Natural killer cell treated with Interleukin-12 subunit alpha and Interleukin-12 subunit beta and Interleukin-15 and Interleukin-18, amount 100 ng/mL, for 72 hours (primary cell): ENCODE data around the gene NUAK1. TPM values are rescaled to one million over a fixed set of nuclear protein-coding genes. Genes with fewer than 3 reads are reported as not detected.
A peak's percentile ranks its signal among the peaks of the same experiment; 100 is the strongest.

Source experiments
- ATAC-seq, 2 donors: fragments of 150-1000 bp; cut with Tn5 transposase in 1 of 2; sonication (Bioruptor Pico), chemical (Tn5 transposase) in 1 of 2; 2 replicates each; pipeline ENCODE4 v1.10.0; 2021
- DNase-seq: peaks from one replicate; pipeline ENCODE4 v3.0.0; 2022; ENCODE audit warnings: low spot score
- H3K27ac Mint-ChIP-seq, 2 donors: 1 replicate in 1 of 2; 2 replicates in 1 of 2; pipeline ENCODE4 v1.8.0; 2022; ENCODE audit warnings: mixed read lengths in 2 of 2, mild to moderate bottlenecking in 1 of 2, moderate library complexity in 1 of 2
- H3K27me3 Mint-ChIP-seq, 2 donors: 1 replicate in 1 of 2; 2 replicates in 1 of 2; pipeline ENCODE4 v1.8.0; 2022; ENCODE audit warnings: mixed read lengths in 2 of 2
- H3K36me3 Mint-ChIP-seq: one replicate; pipeline ENCODE4 v1.8.0; 2022; ENCODE audit warnings: mixed read lengths
- H3K4me1 Mint-ChIP-seq, 2 donors: 1 replicate in 1 of 2; 2 replicates in 1 of 2; pipeline ENCODE4 v1.8.0; 2022; ENCODE audit warnings: low read depth in 2 of 2, mixed read lengths in 2 of 2, mild to moderate bottlenecking in 1 of 2
- H3K4me3 Mint-ChIP-seq: one replicate; pipeline ENCODE4 v1.8.0; 2022; ENCODE audit warnings: mixed read lengths
- H3K9me3 Mint-ChIP-seq: 2 replicates; pipeline ENCODE4 v1.8.0; 2022; ENCODE audit warnings: mixed read lengths
- total RNA-seq, 2 donors: library from RNA; stranded (reverse); gene quantifications; one replicate each; pipeline ENCODE4 v1.2.3, GENCODE V29; 2022

The NUAK1 gene
- total RNA-seq, 2 donors from 2014 or later, result 0.05 to 1.6 TPM

GRCh38 chr12:106073179-106073578, 65.6 kb downstream of the NUAK1 start:
- Mint-ChIP-seq H3K27me3 (peaks cover 0 to 6% of the 10 kb centered on the region in 2 donors), H3K36me3 (no peaks in the 10 kb centered on the region), H3K9me3 (no peaks in the 10 kb centered on the region), H3K4me3 (peak overlapping the region; percentile 74), H3K27ac (peak overlapping the region in 1 of 2 donors; percentile 77), H3K4me1 (peaks cover 0 to 27% of the 10 kb centered on the region in 2 donors)
- peak in 1 of 2 donors; percentile 93 for ATAC-seq
- no peak for DNase-seq

- no peaks in the 10 kb centered on the region for H3K36me3 Mint-ChIP-seq
- H3K27ac Mint-ChIP-seq, result peak overlapping the region in 1 of 2 donors; percentile 77
- DNase-seq, result no peak
- no peaks in the 10 kb centered on the region for H3K9me3 Mint-ChIP-seq
- ATAC-seq, result no peak
- H3K4me1 Mint-ChIP-seq, result peaks cover 0 to 27% of the 10 kb centered on the region in 2 donors
- peaks cover 0 to 6% of the 10 kb centered on the region in 2 donors for H3K27me3 Mint-ChIP-seq
- peak overlapping the region; percentile 74 for H3K4me3 Mint-ChIP-seq
These were observed 66.0 kb downstream of the NUAK1 start for GRCh38 chr12:106072751-106073150.

- no peak overlapping the region for H3K4me3 Mint-ChIP-seq
- DNase-seq, result no peak
- H3K36me3 Mint-ChIP-seq, result no peaks in the 10 kb centered on the region
- H3K27me3 Mint-ChIP-seq, result peaks cover 0 to 3% of the 10 kb centered on the region in 2 donors
- no peaks in the 10 kb centered on the region for H3K9me3 Mint-ChIP-seq
- H3K27ac Mint-ChIP-seq, result no peak overlapping the region
- peaks cover 0 to 27% of the 10 kb centered on the region in 2 donors for H3K4me1 Mint-ChIP-seq
- no peak for ATAC-seq
These were observed 67.1 kb downstream of the NUAK1 start for GRCh38 chr12:106071686-106072085.

GRCh38 chr12:106070611-106071010, 68.1 kb downstream of the NUAK1 start:
- H3K27me3 Mint-ChIP-seq, result peaks cover 0 to under 1% of the 10 kb centered on the region in 2 donors
- H3K4me1 Mint-ChIP-seq, result peaks cover 0 to 27% of the 10 kb centered on the region in 2 donors
- no peak overlapping the region for H3K27ac Mint-ChIP-seq
- no peaks in the 10 kb centered on the region for H3K36me3 Mint-ChIP-seq
- no peak overlapping the region for H3K4me3 Mint-ChIP-seq
- no peak for DNase-seq
- no peaks in the 10 kb centered on the region for H3K9me3 Mint-ChIP-seq
- no peak for ATAC-seq

GRCh38 chr12:106070147-106070546, 68.6 kb downstream of the NUAK1 start:
- Mint-ChIP-seq H3K36me3 (no peaks in the 10 kb centered on the region), H3K27ac (no peak overlapping the region), H3K9me3 (peaks cover 2% of the 10 kb centered on the region), H3K27me3 (peaks cover 0 to 5% of the 10 kb centered on the region in 2 donors), H3K4me1 (peaks cover 0 to 25% of the 10 kb centered on the region in 2 donors), H3K4me3 (no peak overlapping the region)
- DNase-seq, result no peak
- peak in 1 of 2 donors; percentile 7 for ATAC-seq

GRCh38 chr12:106068296-106068695, 70.5 kb downstream of the NUAK1 start:
- ATAC-seq, result no peak
- Mint-ChIP-seq H3K36me3 (no peaks in the 10 kb centered on the region), H3K4me3 (no peak overlapping the region), H3K27me3 (peaks cover 0 to 11% of the 10 kb centered on the region in 2 donors), H3K4me1 (peaks cover 0 to 9% of the 10 kb centered on the region in 2 donors), H3K27ac (no peak overlapping the region), H3K9me3 (peaks cover 2% of the 10 kb centered on the region)
- no peak for DNase-seq

GRCh38 chr12:106067606-106068205, 71.0 kb downstream of the NUAK1 start:
- no peaks in the 10 kb centered on the region for H3K36me3 Mint-ChIP-seq
- H3K4me1 Mint-ChIP-seq, result peaks cover 0 to 3% of the 10 kb centered on the region in 2 donors
- H3K9me3 Mint-ChIP-seq, result peaks cover 2% of the 10 kb centered on the region
- ATAC-seq, result peak in 1 of 2 donors; percentile 20
- no peak overlapping the region for H3K4me3 Mint-ChIP-seq
- no peak for DNase-seq
- no peak overlapping the region for H3K27ac Mint-ChIP-seq
- peaks cover 0 to 11% of the 10 kb centered on the region in 2 donors for H3K27me3 Mint-ChIP-seq

DNA sequence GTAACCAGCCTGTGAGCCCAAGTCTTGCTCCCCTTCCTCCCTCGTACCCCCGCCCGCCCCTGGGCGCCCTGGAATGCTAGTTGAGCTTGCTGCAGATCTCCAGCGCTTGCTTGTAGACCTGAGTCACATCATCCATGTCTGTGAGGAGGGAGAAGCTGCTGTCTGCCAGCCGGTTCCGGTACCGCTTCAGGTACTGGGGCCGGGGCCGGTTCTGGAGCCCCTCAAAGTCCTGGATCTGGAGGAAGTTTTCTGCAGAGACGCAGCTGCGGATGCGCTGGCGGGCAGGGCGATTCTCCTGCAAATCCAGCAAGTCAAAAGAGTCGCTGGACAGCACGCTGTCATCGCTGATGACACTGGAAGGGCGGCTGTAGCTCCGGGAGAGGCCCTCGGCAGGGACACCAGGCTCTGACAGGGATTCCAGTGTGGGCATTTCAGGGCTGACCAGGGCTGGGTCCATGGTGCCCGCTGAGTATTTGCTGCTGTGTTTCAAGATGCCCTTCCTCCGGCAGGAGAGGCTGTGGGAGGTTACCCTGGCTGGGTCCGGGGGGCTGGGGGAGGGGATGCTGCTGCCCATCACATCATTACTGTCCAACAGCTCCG, 71.9 kb downstream of the NUAK1 start:
- Mint-ChIP-seq H3K4me1 (no peaks in the 10 kb centered on the region), H3K27me3 (peaks cover 0 to 11% of the 10 kb centered on the region in 2 donors), H3K9me3 (peaks cover 2% of the 10 kb centered on the region), H3K4me3 (no peak overlapping the region), H3K36me3 (no peaks in the 10 kb centered on the region), H3K27ac (no peak overlapping the region)
- ATAC-seq (no peak), DNase-seq (no peak)

DNA sequence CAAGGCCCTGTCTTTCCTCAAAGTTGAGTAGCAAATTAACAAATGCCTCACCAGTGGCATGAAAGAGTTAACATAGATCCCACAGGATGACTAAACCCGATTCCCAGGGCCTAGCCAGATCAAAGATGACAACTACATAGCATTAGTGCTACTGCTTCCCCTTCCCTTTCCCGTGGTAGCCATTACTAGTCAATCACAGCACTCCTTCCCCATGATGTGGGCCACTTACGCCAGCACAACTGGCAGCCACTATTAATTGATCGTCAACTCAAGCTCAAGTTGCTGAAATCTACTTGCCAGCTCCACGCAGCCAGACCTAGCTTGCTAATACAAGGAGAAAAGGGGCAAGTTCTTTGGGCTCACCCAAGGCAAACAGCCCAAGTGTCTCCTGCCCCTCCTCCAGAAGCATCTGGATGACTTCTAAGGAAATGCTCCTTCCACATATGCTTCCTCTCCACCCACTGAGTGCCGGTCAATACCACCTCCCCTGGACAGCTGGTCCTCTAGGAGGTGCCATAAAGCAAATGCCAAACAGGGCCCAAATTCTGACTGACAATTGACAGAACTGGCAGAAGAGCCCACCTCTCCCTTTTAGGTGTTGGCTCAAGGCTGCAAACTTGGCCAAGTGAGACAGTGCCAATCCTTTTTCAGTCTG, 72.6 kb downstream of the NUAK1 start:
- H3K27me3 Mint-ChIP-seq, result peaks cover 0 to 11% of the 10 kb centered on the region in 2 donors
- DNase-seq, result no peak
- H3K27ac Mint-ChIP-seq, result no peak overlapping the region
- no peaks in the 10 kb centered on the region for H3K4me1 Mint-ChIP-seq
- peaks cover 2% of the 10 kb centered on the region for H3K9me3 Mint-ChIP-seq
- no peak for ATAC-seq
- H3K36me3 Mint-ChIP-seq, result no peaks in the 10 kb centered on the region
- no peak overlapping the region for H3K4me3 Mint-ChIP-seq

GRCh38 chr12:106065506-106065905, 73.2 kb downstream of the NUAK1 start:
- Mint-ChIP-seq H3K27ac (no peak overlapping the region), H3K4me3 (no peak overlapping the region), H3K9me3 (peaks cover 2% of the 10 kb centered on the region), H3K4me1 (no peaks in the 10 kb centered on the region), H3K27me3 (peaks cover 6 to 11% of the 10 kb centered on the region in 2 donors), H3K36me3 (no peaks in the 10 kb centered on the region)
- ATAC-seq, result no peak
- DNase-seq, result no peak

DNA sequence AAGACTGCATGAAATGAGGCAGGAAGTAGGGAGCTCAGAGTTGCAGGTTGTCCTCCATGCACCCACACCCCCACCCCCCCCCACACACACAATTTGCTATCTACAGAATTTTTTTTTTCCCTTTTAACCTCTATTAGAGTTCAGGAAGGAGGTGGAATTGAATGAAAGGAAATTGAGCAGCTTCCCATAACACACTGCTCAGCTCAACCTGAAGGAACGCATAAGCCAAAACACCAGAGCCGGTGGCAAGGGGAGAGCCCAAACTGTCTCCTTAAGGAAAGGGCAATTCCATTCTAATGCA, 74.1 kb downstream of the NUAK1 start:
- Mint-ChIP-seq H3K4me3 (no peak overlapping the region), H3K36me3 (no peaks in the 10 kb centered on the region), H3K27me3 (peaks cover 8 to 11% of the 10 kb centered on the region in 2 donors), H3K9me3 (peaks cover 2% of the 10 kb centered on the region), H3K27ac (no peak overlapping the region), H3K4me1 (no peaks in the 10 kb centered on the region)
- DNase-seq (no peak), ATAC-seq (no peak)

DNA sequence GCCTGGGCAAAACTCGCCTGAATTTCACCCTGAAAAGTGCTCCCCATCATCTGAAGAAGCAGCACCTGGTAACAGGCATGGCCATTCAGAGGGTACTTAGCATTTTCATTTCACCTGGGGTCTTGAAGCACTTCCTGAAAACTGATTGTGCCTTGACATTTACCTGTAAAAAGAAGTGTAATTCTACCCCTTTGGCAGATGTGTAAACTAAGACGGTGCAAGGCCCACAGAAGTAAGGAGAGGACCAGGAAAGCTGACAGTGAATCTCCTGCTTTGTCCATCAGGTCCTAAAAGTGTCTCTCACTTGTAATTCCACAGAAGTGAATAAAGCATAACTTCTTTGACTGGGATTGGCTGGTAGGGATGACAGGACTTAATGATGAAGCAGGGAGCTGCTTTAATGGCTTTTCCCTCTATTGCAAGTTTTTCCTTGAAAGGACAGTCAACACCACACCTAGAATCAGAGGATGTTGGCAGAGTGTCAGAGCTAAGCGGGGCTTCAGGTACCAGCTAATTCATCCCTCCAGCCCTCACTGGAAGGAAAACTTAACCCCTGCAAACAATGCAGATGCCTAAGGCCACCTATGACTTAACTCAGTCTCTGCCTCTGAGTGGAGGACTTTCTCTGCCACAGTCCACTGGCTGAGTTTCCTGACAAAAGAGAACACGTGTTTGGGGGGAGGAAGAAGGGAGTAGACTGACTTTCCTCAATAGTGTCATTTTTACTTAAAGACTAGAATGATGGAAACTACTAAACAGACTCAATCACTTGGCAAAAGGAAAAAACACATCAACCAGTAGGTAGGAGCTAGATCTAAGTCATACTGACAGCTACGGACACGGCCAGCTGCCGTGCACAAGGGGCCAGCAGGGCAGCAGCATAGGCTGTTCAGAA, 74.7 kb downstream of the NUAK1 start:
- Mint-ChIP-seq H3K27ac (no peak overlapping the region), H3K4me1 (no peaks in the 10 kb centered on the region), H3K4me3 (no peak overlapping the region), H3K9me3 (peaks cover 2% of the 10 kb centered on the region), H3K27me3 (peaks cover 8 to 11% of the 10 kb centered on the region in 2 donors), H3K36me3 (no peaks in the 10 kb centered on the region)
- DNase-seq (no peak), ATAC-seq (no peak)

DNA sequence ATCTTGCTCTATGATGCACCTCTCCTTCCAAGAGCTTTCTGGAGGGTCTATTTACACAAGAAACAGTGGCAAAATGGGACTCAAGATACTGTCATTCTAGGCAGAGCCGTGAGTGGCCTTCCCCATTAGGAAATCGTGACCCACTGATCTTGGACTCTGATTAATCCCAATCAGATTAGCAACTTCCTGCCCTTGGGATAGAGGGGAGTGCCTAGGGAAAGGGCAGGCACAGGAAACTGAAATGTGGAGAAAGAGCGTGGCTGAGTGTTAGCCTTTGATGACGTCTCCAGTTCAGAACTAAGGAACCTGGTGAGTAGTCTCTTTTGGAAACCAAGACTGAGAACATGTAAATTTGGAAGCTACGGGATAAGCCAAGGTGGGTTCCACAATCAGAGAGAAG, 76.1 kb downstream of the NUAK1 start:
- peaks cover 2% of the 10 kb centered on the region for H3K9me3 Mint-ChIP-seq
- ATAC-seq (no peak), DNase-seq (no peak)
- H3K4me3 Mint-ChIP-seq, result no peak overlapping the region
- no peaks in the 10 kb centered on the region for H3K36me3 Mint-ChIP-seq
- H3K27me3 Mint-ChIP-seq, result peaks cover 8 to 11% of the 10 kb centered on the region in 2 donors
- H3K4me1 Mint-ChIP-seq, result no peaks in the 10 kb centered on the region
- H3K27ac Mint-ChIP-seq, result no peak overlapping the region
